HS-27A (cell line): ENCODE measurements around the gene MARVELD1.
"Not testable (repeated sequence)": the region's sequence is repeated elsewhere in the genome, so short reads cannot be mapped to it uniquely, and the experiment has no call there.

Experiments used
- DNase-seq: peaks from one replicate; pipeline ENCODE4 v3.0.0-alpha.2; 2012; ENCODE audit warnings: low read depth, missing footprints

Gene MARVELD1

GRCh38 chr10:97713339-97713825 lies at the start of gene MARVELD1:
Gene MARVELD1 (plus strand): TSS chr10:97713730. CDS start chr10:97713877, 147 bp downstream.
- no peak for DNase-seq

GRCh38 chr10:97664282-97664850 lies 49.2 kb upstream of the MARVELD1 start:
- no peak for DNase-seq

DNA sequence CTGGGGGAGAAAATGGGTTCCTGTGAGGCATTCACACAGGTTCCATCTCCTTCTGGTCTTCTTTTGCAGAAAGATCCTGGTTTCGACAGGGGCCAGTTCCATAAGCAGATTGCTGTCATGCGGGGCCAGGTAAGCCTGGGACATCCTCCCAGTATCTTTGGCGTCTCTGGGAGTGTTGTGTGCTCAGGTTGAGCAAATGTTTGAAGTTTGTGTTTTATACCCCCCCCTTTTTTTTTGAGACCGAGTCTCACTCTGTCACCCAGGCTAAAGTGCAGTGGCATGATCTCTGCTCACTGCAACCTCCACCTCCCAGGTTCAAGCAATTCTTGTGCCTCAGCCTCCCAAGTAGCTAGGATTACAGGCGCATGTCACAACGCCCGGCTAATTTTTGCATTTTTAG lies 46.5 kb upstream of the MARVELD1 start:
- no peak for DNase-seq

DNA sequence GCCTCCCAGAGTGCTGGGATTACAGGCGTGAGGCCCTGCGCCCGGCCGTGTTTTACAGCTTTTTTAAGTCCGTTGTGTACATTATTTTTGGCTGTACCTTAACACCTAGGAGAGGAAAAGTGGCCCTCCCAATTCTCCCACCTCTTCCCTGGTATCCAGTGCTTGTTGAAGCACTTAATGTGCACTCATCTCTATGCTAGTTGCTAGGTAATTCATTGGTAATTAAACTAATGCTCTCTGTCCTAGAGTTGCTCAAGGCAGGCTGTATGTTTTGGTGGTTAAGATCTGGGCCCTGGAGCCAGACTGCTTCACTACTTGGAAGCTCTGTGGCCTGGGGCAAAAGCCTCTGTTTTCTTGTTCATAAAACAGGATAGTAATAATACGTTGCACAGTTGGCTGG lies 46.1 kb upstream of the MARVELD1 start:
- DNase-seq = no peak

DNA sequence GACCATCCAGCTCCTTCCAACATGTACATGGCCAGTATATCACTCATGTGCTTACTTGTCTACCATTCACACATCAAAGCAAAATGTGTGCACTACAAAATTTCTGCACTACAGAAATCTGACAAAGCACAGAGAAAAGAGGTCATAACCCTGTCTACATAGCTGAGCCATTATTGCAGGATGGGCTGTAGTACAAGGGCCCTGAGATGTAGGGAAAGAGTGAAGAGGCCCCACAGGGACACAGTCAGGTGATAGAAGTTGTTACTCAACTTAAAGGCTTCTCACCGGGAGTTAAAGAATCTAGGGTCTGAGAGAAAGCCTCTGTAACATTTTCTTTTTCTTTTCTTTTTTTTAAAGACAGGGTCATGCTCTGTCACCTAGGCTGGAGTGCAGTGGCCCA lies 44.0 kb upstream of the MARVELD1 start:
- DNase-seq = no peak

DNA sequence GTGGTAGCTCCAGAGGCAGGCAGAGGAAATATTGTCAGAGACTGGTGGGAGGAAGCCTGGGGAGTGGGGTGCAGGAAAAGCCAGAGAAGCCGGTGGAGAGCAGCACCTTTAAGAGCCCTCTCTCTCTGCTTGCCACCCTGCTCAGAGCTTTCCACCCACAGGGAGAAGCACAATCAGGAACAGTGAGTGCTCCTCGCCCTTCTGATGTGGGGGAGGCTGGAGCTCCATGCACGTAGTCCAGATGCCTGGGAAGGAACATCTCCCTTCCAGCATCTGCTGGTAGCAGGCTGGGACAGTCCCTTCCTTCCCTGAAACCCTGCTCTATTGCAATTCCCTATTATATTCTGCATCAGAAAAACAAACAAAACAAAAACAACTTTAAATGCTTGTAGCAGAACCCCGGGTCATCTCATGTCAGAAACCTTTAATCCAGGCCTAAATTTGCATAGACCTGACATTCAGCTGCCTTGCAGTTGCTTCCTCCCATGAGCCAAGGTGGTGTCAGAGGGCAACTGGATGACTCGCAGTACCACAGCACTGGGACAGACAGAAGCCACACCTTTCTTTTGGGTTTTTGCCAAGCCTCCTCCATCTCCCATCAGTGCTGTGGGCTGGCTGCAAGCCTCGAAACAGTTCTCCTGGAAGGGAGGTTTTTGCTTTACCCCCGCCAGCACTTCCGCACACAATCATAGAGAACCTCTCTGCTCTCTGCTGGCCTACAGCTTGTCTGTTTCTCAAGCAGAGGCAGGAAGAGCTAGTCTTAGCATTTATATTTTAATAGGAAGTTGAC lies 39.6 kb upstream of the MARVELD1 start:
- DNase-seq = no peak

GRCh38 chr10:97675222-97675621 lies 38.3 kb upstream of the MARVELD1 start:
- DNase-seq = no peak

GRCh38 chr10:97676770-97677581 lies 36.6 kb upstream of the MARVELD1 start:
- no peak for DNase-seq

DNA sequence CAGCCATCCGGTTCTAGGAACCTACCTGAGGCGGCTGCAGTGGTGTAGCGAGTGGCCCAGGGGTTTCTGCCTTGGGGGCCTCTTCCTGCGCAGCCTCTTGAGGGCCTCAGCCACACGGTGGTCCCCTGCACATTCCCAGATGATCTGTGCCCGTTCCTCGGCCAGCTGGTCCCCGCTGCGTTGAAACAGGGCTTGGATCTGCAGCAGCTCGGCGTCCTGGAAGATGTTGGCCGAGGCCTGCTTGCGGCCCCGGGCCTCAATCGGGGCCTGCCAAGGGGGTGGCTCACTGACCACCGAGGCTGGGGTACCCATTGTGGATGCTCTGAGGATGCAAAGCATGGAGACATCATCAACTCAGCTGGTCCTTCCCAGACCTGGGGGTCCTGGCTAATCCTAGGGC lies 33.9 kb upstream of the MARVELD1 start:
- DNase-seq = no peak

DNA sequence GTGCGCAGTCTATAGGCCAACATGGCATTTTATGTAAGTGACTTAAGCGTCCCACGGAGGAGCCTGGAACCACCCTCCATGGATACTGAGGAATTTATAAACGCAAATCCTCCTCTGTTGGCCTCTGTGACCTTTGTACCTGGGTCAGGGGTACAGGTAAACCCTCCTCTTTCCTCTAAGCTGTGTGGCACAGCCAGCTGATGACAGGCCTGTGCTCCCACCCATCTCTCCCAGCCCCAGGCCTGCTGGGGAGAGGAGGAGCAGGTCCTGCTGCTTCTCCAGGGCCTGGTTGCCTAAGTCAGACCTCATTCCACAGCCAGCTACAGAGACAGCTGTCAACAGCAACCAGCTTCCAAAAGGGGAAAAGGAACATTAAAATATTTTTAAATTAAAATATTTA lies 31.5 kb upstream of the MARVELD1 start:
- no peak for DNase-seq

- no peak for DNase-seq
Measured at GRCh38 chr10:97683556-97684367, 29.8 kb upstream of the MARVELD1 start.

DNA sequence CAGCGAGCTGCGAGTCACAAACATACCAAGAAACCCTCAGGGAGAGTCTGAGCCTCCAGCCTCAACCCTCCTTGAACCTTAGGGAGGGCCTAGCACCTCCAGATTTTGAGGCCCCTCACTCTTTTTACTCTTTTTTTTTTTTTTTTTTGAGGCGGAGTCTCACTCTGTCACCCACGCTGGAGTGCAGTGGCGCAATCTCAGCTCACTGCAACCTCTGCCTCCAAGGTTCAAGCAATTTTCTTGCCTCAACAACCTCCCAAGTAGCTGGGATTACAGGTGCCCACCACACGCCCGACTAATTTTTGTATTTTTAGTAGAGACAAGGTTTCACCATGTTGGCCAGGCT lies 29.2 kb upstream of the MARVELD1 start:
- DNase-seq = not testable (repeated sequence)

DNA sequence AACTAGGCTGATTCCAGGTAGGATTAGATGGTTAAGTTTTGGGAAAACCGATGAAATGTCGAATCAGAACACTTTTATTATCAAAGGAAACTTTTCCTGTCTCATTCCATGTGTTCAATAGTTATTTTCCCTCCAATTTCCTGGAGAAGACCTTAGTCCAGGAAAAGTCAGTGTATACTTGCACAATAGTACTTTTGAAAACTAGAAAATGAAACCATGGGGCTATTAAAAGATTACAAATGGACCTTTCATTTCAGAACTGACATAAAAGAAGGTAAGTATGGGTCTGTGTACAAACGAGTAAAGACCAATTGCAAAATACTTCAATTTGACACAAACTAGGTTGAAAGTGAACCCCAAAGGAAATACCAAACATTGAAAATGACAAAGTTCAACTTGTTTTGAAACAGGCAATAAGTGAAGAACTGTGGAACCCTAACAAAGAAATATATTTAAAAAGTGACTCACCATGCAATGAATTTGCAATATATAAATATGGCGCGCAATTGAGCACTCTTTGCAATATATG lies 28.6 kb upstream of the MARVELD1 start:
- no peak for DNase-seq

DNA sequence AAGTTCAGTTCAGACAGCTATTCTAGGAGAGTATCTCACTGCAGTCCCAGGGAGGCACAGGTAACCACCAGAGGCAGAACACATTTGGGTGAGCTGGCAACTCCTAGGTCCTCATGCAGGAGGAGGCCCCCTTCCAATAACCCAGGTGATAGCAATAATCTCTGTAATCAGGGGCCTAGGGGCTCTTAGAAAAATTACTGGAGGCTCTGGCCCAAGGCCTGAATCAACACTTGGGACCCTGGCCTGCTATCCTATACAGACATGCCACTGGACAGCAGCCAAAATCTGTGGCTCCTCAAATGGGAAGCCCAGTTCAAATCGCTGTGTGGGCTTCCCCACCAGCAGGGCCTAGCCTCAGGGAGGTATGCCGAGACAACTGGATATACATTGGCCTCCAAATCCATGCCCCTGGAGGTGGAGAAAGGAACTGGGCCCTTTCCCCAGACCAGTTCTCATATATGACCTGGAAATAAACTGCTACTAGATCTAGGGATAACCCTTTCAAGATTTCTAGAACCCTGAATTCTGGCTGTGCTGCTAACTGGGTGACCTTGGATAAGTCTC lies 28.1 kb upstream of the MARVELD1 start:
- DNase-seq = no peak

GRCh38 chr10:97686301-97686961 lies 27.1 kb upstream of the MARVELD1 start:
- no peak for DNase-seq

DNA sequence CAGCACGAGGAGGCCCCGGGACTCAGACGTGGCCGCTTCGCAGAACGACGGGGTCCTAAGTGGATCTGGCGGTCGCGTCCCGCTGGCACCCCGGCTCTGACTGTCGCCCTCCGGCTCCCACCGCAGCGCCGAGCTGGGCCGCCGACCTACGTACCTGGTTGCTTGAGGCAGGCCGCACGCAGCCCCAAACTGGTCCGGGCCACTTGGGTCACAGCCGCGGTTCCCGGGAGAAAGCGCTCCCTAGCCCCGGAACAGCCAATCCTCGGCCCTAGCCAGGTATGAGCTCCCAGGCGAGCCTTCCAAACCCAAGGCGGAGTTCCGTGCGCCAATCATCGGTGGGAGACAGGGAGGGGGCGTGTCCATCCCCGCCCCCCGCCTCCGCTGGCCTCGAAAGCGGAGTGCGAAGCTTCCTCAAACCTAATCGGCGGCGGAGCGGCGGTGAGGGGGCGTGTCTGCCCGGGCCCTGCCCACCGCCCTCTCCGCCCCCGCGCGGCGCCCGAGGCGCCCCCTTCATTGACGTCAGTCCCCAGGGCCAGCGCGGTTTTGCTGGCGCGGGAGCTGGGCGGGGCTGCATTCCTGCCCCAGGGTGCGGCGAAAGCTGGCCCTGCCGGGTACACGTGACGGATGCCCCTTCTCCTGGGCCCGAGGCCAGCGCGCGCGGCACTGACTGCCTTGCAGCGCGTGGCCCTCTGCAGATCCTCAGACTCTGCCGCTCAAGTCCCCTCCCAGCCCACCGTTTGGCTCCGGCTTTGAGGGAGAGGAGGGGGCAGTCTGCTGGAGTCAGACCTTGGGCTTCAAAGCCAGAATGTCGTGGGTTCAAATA lies 26.4 kb upstream of the MARVELD1 start, which contains the start of gene AVPI1:
TSS of gene AVPI1 (minus strand) at position 280 of the 823 bp plus-strand sequence. CDS start 7,336 bp downstream, outside the sequence.
- peak; percentile 80 for DNase-seq

DNA sequence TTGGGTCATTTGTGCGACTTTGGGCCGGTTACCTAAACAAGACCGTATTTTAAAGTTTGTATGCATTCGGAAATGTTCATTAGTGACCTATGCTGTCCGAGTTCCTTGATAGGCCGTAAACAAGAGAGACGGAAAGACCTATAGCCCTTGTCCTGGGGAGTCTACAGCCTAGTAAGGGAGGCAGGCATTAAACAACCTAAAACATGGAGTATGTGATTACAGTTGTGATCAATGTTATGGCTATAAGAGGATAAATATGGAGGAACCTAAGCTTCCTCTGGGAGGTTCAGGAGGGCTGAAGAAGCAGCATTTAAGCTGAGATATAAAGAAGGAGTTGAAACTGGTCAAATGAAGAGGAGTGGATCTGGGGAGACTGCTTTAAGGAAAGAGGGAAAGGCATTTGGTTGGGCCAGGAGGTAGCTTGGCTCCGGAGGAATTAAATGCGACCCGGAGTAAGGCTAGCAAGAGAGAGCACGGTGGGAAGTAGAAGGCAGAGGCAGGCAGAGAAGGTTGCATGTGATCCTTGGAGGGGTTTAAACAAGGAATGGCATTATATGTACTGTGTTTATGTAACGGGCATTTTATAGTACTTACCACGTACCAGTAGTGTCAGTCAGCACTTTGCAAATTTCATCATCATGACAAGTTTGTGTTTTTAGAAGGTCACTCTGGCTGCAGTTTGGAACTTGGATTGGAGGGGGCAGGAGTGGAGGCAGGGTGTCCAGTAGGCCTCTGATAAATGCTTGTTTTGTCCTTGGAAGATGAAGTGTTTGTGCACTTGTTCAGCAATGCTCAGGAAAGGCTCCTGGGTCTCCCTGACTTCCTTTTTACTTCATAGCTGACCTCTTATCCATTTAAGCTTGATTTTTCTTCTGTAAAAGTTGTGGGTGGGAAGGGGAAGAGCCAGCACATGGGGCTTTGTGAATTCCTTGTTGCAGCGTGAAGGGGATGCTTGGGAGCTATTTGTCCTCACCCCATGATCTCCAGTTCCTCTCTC lies 25.4 kb upstream of the MARVELD1 start:
- DNase-seq = no peak

DNA sequence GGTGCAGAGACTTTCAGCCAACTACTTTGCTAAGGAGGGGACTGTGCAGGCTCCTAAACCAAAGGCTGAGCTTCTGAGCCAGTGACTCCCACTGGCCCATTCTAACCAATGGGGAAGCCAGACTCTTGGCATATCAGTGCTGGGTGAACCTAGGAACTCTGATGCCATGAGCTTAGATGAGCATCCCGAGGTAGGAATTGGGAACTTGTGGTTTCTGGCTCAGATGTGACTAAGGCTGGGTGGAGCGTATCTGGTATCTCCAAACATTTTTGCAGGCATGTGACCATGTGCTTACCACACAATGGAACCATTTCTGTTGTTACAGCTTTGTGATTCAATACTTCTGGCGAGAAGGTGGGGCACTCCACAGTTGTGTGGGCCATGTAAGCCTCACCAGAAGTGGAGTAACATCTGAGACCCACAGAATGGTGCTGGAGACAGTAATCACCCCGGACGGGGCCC lies 23.9 kb upstream of the MARVELD1 start:
- peak; percentile 90 for DNase-seq
